Mesothelial cell of epicardium (in vitro differentiated cells): ENCODE results near the gene KLHL29. TPM values are rescaled to one million over a fixed set of nuclear protein-coding genes. Genes with fewer than 3 reads are reported as not detected.

ENCODE experiments used
- DNase-seq, 2 experiments: peaks; one replicate each; pipeline ENCODE4 v3.0.0; 2021; ENCODE audit warnings: low spot score in 2 of 2; ENCODE audit not compliant: unreplicated experiment in 2 of 2
- H3K27ac Mint-ChIP-seq: 2 replicates; pipeline ENCODE4 v1.8.0; 2021; ENCODE audit warnings: mixed read lengths
- H3K27me3 Mint-ChIP-seq: 2 replicates; pipeline ENCODE4 v1.8.0; 2021; ENCODE audit warnings: low read depth, mixed read lengths
- H3K36me3 Mint-ChIP-seq: 2 replicates; pipeline ENCODE4 v1.8.0; 2021; ENCODE audit warnings: mixed read lengths
- H3K4me1 Mint-ChIP-seq: 2 replicates; pipeline ENCODE4 v1.8.0; 2021; ENCODE audit warnings: mixed read lengths
- H3K4me3 Mint-ChIP-seq: 2 replicates; pipeline ENCODE4 v1.8.0; 2021; ENCODE audit warnings: mild to moderate bottlenecking, moderate library complexity, mixed read lengths
- H3K9me3 Mint-ChIP-seq: 2 replicates; pipeline ENCODE4 v1.8.0; 2021; ENCODE audit warnings: mixed read lengths
- total RNA-seq: library from RNA; stranded (reverse); gene quantifications from 3 replicates; pipeline ENCODE4 v1.2.1, GENCODE V29; 2021
- TF ChIP-seq, protein P1 (sequence below): fragments of 200-600 bp; sonication (generic); IDR thresholded peaks from one replicate; pipeline ENCODE4 v1.5.0; 2021; ENCODE audit warnings: antibody characterized with exemption; ENCODE audit not compliant: unreplicated experiment

KLHL29 gene
- total RNA-seq, 1 donor from 2014 or later = 28.3 TPM

DNA sequence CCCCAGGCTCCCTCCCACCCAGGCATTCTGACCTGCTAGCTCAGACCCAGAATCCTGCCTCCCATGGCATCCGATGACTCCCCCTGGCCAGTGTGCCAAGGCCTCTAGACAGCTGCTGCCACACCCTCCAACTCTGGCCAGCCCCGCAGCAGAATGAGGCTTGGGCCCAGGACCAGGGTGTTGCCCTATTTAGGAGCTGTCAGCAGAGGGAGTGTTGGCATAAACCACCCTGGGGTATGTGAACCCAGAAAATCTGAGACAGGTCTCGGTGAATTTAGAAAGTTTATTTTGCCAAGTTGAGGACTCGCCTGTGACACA, 134.3 kb downstream of the KLHL29 start:
- Mint-ChIP-seq H3K4me3 (no peak overlapping the region), H3K9me3 (no peaks in the 10 kb centered on the region), H3K27me3 (peaks cover 10% of the 10 kb centered on the region), H3K36me3 (no peaks in the 10 kb centered on the region), H3K27ac (no peak overlapping the region), H3K4me1 (peaks cover 25% of the 10 kb centered on the region)
- DNase-seq = no peak
- TF ChIP-seq, protein P1, sequence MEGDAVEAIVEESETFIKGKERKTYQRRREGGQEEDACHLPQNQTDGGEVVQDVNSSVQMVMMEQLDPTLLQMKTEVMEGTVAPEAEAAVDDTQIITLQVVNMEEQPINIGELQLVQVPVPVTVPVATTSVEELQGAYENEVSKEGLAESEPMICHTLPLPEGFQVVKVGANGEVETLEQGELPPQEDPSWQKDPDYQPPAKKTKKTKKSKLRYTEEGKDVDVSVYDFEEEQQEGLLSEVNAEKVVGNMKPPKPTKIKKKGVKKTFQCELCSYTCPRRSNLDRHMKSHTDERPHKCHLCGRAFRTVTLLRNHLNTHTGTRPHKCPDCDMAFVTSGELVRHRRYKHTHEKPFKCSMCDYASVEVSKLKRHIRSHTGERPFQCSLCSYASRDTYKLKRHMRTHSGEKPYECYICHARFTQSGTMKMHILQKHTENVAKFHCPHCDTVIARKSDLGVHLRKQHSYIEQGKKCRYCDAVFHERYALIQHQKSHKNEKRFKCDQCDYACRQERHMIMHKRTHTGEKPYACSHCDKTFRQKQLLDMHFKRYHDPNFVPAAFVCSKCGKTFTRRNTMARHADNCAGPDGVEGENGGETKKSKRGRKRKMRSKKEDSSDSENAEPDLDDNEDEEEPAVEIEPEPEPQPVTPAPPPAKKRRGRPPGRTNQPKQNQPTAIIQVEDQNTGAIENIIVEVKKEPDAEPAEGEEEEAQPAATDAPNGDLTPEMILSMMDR = no peak

GRCh38 chr2:23520256-23520655, 135.3 kb downstream of the KLHL29 start:
- H3K4me1 Mint-ChIP-seq = peaks cover 29% of the 10 kb centered on the region

GRCh38 chr2:23521060-23521459, 136.1 kb downstream of the KLHL29 start:
- Mint-ChIP-seq H3K27me3 (peaks cover 1% of the 10 kb centered on the region), H3K4me1 (peaks cover 32% of the 10 kb centered on the region), H3K36me3 (no peaks in the 10 kb centered on the region), H3K9me3 (no peaks in the 10 kb centered on the region), H3K27ac (no peak overlapping the region), H3K4me3 (no peak overlapping the region)
- no peak for DNase-seq
- TF ChIP-seq, protein P1 = no peak

More at GRCh38 chr2:23520256-23520655, 135.3 kb downstream of the KLHL29 start:
- Mint-ChIP-seq H3K36me3 (no peaks in the 10 kb centered on the region), H3K4me3 (no peak overlapping the region), H3K27ac (no peak overlapping the region), H3K9me3 (no peaks in the 10 kb centered on the region), H3K27me3 (peaks cover 2% of the 10 kb centered on the region)
- no peak for DNase-seq
- TF ChIP-seq, protein P1 = no peak

- H3K9me3 Mint-ChIP-seq = no peaks in the 10 kb centered on the region
- H3K27ac Mint-ChIP-seq = no peak overlapping the region
- no peaks in the 10 kb centered on the region for H3K36me3 Mint-ChIP-seq
- no peak overlapping the region for H3K4me3 Mint-ChIP-seq
- H3K27me3 Mint-ChIP-seq = peaks cover 1% of the 10 kb centered on the region
- DNase-seq = no peak
- H3K4me1 Mint-ChIP-seq = peaks cover 32% of the 10 kb centered on the region
- TF ChIP-seq, protein P1 = no peak
Measured at GRCh38 chr2:23522726-23523372, 137.9 kb downstream of the KLHL29 start.

DNA sequence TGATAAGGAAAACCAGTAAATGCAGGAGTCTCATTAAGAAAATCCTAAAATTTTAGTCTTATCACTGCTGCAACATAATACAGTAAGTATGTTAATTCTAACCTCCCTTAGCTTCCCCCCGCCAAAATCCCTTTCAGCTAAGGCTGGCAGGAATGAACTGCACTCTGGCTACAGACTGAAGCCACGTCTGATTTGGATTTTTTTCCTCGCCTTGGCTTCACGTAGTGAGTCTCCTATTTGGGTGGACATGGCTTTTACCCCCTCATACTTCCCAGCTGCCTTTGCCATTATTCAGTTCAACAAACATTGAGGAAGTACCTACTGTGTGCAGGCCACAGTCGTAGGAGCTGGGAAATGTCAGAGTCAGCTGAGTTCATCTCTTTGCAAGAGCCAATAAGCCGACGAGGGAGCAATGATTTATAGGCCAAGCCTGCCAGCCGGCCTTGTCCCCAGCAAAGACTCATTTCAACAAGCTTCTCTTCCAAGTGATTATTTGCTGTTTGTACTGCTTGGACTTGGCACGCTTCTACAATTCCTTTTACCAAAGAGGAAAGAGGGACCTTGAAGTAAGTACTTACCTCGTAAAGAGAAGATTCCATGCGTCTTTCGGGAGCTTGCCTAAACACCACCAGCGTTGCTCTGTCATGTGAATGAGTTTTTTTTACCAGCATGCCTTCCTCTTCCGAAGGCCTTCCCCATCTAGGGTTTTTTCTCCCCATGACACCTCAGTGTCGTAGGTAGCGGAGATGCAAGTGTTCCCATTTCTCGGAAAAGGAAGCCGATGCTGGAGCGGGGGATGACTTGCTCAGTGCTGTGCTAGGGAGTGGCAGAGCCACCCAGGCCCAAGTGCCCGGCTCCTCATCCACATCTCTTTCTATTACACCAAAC, 138.6 kb downstream of the KLHL29 start:
- no peaks in the 10 kb centered on the region for H3K36me3 Mint-ChIP-seq
- TF ChIP-seq, protein P1 = no peak
- H3K4me1 Mint-ChIP-seq = peaks cover 31% of the 10 kb centered on the region
- H3K4me3 Mint-ChIP-seq = no peak overlapping the region
- peak overlapping the region; percentile 23 for H3K27ac Mint-ChIP-seq
- no peak for DNase-seq
- peaks cover 1% of the 10 kb centered on the region for H3K27me3 Mint-ChIP-seq
- no peaks in the 10 kb centered on the region for H3K9me3 Mint-ChIP-seq
